22Rv1 (cell line): ENCODE data around the gene LSM14A.

Experiments
- CTCF ChIP-seq: fragments of 450-650 bp; IDR thresholded peaks from 2 replicates; pipeline ENCODE4 v1.5.1; 2017; ENCODE audit warnings: mild to moderate bottlenecking
- ZFX ChIP-seq: fragments of 450-650 bp; IDR thresholded peaks from 2 replicates; pipeline ENCODE4 v1.6.1; 2017; ENCODE audit warnings: antibody characterized with exemption, borderline replicate concordance

GRCh38 chr19:34141025-34141424 lies 31.3 kb upstream of the LSM14A start:
- TF ChIP-seq CTCF (no peak), ZFX (no peak)
